ENCODE data around the gene RNF144A. TPM values are rescaled to one million over a fixed set of nuclear protein-coding genes. Genes with fewer than 3 reads are reported as not detected.

Gene RNF144A
- total RNA-seq, 1 donor from 2014 or later, result 36.4 TPM

GRCh38 chr2:6968319-6969100 lies 51.3 kb downstream of the RNF144A start:
- intact Hi-C loops (cut with micrococcal nuclease), result no loop called here

- intact Hi-C loops (cut with micrococcal nuclease), result no loop called here
These were observed 53.3 kb downstream of the RNF144A start for GRCh38 chr2:6970551-6970950.

- intact Hi-C loops (cut with micrococcal nuclease), result no loop called here
These were observed 53.8 kb downstream of the RNF144A start for GRCh38 chr2:6970976-6971480.

GRCh38 chr2:6971502-6971901 lies 54.3 kb downstream of the RNF144A start:
- intact Hi-C loops (cut with micrococcal nuclease), result no loop called here

- intact Hi-C loops (cut with micrococcal nuclease), result no loop called here
These were observed 55.0 kb downstream of the RNF144A start for GRCh38 chr2:6972067-6972710.

GRCh38 chr2:6973895-6974545 lies 56.8 kb downstream of the RNF144A start:
- intact Hi-C loops (cut with micrococcal nuclease), result no loop called here

GRCh38 chr2:6975988-6976387 lies 58.8 kb downstream of the RNF144A start:
- intact Hi-C loops (cut with micrococcal nuclease), result no loop called here

GRCh38 chr2:6977113-6977741 lies 60.0 kb downstream of the RNF144A start:
- intact Hi-C loops (cut with micrococcal nuclease), result no loop called here

- intact Hi-C loops (cut with micrococcal nuclease), result no loop called here
These were observed 60.6 kb downstream of the RNF144A start for GRCh38 chr2:6977786-6978185.

GRCh38 chr2:6978991-6979390 lies 61.8 kb downstream of the RNF144A start:
- intact Hi-C loops (cut with micrococcal nuclease), result no loop called here

- intact Hi-C loops (cut with micrococcal nuclease), result no loop called here
These were observed 65.2 kb downstream of the RNF144A start for GRCh38 chr2:6982449-6982848.

- intact Hi-C loops (cut with micrococcal nuclease), result no loop called here
These were observed 65.8 kb downstream of the RNF144A start for GRCh38 chr2:6982934-6983589.

- intact Hi-C loops (cut with micrococcal nuclease), result no loop called here
These were observed 69.2 kb downstream of the RNF144A start for GRCh38 chr2:6986301-6986911.

- intact Hi-C loops (cut with micrococcal nuclease), result no loop called here
These were observed 69.7 kb downstream of the RNF144A start for GRCh38 chr2:6986912-6987361.

GRCh38 chr2:6990871-6991270 lies 73.7 kb downstream of the RNF144A start:
- intact Hi-C loops (cut with micrococcal nuclease), result no loop called here

- intact Hi-C loops (cut with micrococcal nuclease), result no loop called here
These were observed 75.6 kb downstream of the RNF144A start for GRCh38 chr2:6992794-6993228.

- intact Hi-C loops (cut with micrococcal nuclease), result no loop called here
These were observed 76.0 kb downstream of the RNF144A start for GRCh38 chr2:6993229-6993640.

- intact Hi-C loops (cut with micrococcal nuclease), result no loop called here
These were observed 76.7 kb downstream of the RNF144A start for GRCh38 chr2:6993936-6994335.

- intact Hi-C loops (cut with micrococcal nuclease), result no loop called here
These were observed 77.4 kb downstream of the RNF144A start for GRCh38 chr2:6994536-6995128.

All from T-helper 2 cell treated with Interferon-gamma antibody and Interleukin-4, amounts not matched to agents 100 ng/mL and 5 ng/mL, for 36 hours (primary cell).